SK-N-SH (cell line): ENCODE results near the gene HOXB6.

Experiments
- CTCF ChIP-seq: fragments of 200-600 bp; sonication (generic); IDR thresholded peaks from 2 replicates; pipeline ENCODE4 v1.6.1; 2017; ENCODE audit warnings: antibody characterized with exemption, mild to moderate bottlenecking, moderate library complexity
- EP300 ChIP-seq, 2 experiments: IDR thresholded peaks; 2 replicates each; pipeline versions ENCODE4 v1.4.0 to v1.6.1; 2012; ENCODE audit warnings: borderline replicate concordance in 1 of 2, low read depth in 1 of 2, low read length in 1 of 2
- POLR2AphosphoS5 ChIP-seq: IDR thresholded peaks from 2 replicates; pipeline ENCODE4 v1.6.1; 2012; ENCODE audit warnings: low read depth, low read length
- REST ChIP-seq: IDR thresholded peaks from 2 replicates; pipeline ENCODE4 v1.6.1; 2012; ENCODE audit warnings: mild to moderate bottlenecking, low read depth, low read length, moderate library complexity
- SIN3A ChIP-seq: IDR thresholded peaks from 2 replicates; pipeline ENCODE4 v1.6.1; 2012; ENCODE audit warnings: low read depth, mild to moderate bottlenecking, low read length, moderate library complexity, borderline replicate concordance
- USF2 ChIP-seq: fragments of 150-350 bp; IDR thresholded peaks from 2 replicates; pipeline ENCODE4 v1.6.1; 2017; ENCODE audit warnings: antibody characterized with exemption, low read length, low read depth, borderline replicate concordance

- no peak for TF ChIP-seq CTCF
- TF ChIP-seq REST: no peak
- TF ChIP-seq USF2: no peak
- no peak for TF ChIP-seq EP300 (IDR thresholded peaks at IDR 0.05; ENCODE audit: borderline replicate concordance in 1 of 2, low read depth in 1 of 2, low read length in 1 of 2)
- no peak for TF ChIP-seq SIN3A
- no peak for TF ChIP-seq POLR2AphosphoS5
Measured at GRCh38 chr17:48564188-48565021, 40.4 kb downstream of the HOXB6 start.
